ENCODE measurements around the gene ARHGAP24.
"Not testable (repeated sequence)": the region's sequence is repeated elsewhere in the genome, so short reads cannot be mapped to it uniquely, and the experiment has no call there.

The ARHGAP24 gene

DNA sequence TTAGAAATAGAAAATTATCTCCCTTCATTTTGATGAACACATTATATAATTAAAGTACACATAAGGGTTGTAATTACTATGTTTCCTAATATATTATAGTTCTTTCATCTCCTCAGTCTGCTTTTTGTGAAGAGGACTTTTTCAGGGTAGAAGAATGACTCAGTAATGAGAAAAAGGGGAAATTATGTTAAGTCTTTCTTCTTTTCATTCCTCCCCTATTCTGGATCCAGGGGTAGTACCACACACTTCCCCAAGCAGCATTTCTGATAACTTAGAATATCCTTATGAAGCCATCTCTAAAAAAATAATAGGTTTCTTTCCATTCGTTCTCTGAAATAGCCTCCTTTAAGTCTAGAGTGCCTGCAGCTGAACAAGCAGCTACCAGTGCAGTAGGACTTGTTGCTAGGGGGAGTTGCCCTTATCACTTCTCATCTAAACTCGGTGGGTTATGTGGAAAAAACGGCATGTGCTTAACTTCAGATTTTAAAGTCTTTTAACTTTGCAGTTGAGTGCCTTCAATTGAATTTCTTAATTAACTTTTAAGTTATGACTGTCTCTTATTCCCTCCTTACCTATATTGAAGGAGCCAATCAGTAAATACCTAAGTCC, 184.8 kb downstream of the ARHGAP24 start:
- DNase-seq: no peak

DNA sequence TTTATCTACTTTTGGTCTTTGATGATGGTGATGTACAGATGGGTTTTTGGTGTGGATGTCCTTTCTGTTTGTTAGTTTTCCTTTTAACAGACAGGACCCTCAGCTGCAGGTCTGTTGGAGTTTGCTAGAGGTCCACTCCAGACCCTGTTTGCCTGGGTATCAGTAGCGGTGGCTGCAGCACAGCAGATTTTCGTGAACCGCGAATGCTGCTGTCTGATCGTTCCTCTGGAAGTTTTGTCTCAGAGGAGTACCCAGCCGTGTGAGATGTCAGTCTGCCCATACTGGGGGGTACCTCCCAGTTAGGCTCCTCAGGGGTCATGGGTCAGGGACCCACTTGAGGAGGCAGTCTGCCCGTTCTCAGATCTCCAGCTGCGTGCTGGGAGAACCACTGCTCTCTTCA, 191.7 kb downstream of the ARHGAP24 start:
- not testable (repeated sequence) for DNase-seq

DNA sequence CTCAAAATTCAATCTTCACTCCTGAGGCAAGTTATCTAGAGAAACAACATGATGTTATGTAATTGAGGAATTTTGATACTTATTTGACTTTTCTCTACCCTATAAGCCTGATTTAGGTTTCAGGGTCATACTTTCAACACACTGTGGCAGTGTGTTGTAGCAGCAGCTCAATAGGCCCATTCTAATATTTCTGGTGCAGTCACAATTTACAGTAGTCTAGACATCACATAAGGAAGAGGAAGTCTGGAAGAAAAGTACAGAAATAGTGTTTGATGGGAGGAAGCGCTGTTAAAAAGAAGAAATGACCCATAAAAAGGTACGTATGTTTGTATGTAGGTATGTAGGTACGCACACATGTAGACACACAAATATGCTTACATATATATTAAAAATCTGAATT, 194.3 kb downstream of the ARHGAP24 start:
- no peak for DNase-seq

DNA sequence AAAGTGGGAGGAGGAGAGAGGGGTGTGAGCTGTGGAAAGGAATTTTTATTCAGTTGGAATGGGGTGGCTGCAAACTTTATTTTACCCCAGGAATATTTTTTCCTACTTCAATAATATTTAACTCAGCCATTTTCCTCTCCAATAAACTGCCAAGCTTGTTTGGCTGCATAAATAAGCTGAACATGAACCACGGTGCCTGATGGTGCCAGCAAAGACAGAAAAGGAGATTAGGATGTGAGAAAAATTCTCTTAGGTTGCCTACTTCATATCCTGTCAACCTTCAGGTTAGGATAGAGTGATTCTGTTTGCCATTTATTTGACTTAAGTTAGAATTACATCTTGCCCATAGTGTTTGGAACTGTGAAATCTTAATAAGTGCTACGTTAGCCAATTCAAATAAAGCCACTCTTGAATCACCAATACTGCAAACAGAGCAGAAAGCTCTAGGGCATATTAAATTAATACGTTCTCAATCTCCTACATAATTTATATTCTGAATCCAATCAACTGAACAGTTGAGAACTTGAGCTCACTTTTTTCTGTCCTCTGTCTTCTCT, 195.1 kb downstream of the ARHGAP24 start:
- DNase-seq: no peak

DNA sequence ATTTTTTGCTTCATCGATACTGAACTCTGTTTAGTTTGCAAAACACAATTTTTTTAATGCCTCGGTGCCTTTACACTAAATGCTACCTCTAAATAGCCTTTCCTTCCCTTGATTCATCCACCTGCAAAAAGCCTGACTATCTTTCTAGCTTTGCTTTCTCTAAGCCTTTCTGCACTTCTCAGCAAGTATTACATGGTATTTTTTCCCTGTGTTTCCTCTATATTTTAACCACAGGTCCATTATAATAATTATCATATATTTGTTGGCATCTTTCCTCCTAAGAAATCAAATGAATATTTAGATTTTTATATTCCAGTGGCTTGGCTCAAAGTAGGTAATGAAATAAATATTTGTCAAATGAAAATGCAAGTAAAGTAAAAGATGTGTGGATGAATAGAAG, 196.2 kb downstream of the ARHGAP24 start:
- no peak for DNase-seq

DNA sequence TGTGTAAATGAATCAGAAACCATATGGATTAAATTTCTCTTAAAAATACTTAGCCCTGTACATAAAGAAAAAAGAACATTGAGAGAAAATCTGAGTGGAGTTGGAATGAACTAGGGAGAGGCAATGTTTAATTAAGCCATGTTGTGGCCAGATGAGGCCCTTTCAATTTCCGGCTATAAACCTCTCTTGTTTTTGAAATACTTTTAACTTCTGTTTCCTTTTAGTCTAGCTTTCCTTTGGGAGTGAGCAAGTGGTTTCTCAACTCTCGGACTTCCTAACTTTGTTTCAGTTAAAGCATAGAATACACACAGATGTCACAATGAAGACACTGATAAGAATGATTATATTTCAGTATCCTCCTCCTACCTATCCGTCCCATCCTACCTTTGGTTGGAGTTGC, 197.2 kb downstream of the ARHGAP24 start:
- DNase-seq: no peak

DNA sequence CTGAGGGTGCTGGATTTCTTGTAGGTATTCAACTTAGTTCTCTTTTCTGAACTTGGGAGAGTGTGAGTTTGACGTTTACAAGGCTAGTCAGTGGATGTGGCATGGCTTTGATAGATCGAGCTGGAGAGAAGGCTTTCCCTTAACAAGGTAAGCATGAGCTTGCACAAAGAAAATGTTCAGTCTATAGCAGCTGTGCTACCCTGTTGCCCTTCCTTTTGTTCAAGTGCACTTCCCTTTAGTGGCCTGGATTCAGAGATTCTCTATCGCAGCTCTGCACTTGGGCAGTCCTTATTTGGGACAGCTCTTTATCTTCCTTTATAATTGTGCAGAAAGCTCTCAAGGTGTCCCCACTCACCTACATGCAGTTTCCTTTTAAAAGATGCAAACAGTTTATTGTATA, 198.0 kb downstream of the ARHGAP24 start:
- no peak for DNase-seq

DNA sequence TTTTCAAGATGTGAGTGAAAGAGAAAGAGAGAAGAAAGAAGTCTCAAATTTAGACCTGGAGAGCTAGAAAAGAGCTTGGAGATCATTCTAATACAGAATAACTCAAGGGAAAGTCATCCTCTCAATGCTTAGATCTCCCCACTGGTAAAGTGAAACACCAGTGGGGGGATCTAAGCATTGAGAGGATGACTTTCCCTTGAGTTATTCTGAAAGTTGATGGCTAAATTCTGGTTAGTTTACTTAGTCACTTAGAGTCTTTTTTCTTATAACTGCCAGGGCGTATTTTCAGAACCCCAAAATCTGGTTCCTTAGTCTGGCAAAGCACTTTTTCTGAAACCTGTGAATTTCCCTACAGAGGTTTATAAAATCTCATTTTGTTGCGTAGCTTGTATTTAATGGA, 198.6 kb downstream of the ARHGAP24 start:
- DNase-seq: no peak

DNA sequence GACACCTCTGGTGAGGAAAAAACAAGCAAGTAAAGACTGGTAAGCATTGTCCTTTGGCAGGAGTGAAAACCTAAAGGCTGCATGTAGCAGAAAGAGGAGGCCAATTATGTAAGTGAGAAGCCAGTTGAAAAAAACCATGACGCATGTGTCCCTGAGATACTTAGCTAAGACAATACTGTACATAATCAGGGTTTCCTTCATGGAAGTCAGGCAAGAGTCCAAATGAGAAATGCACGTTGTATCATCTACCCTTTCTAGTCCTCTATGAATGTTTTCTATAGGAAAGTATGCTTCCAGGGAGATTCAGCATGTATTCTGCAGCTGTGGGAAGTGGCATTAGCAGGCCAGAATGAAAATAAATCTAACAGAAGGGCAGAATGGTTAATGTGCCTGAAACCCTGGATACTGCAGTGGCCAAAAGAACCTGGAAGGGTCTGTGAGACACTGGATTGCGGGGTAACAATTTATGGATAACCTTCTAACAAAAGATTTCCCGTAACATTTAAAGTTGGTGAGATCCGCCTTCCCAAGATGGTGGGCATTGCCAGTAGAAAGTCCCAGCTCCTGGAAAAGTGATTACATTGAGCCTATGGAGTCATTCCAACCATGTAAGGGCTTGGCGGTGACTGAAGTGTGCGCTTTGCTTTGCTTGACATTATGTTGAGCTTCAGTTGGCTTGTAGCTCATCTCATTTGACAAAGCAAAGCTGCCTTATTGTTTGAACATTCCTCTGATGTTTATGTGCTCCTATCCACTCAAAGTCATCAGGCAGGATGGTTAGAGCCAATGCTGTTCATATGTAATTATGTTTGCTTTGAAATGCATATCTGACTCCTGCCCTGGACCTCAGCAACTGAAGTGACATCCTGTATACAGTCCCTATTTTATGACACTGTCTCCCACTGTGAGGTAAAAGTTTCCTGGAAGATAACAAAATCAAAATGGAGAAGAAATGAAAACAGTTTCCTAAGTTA, 200.4 kb downstream of the ARHGAP24 start:
- DNase-seq: no peak

DNA sequence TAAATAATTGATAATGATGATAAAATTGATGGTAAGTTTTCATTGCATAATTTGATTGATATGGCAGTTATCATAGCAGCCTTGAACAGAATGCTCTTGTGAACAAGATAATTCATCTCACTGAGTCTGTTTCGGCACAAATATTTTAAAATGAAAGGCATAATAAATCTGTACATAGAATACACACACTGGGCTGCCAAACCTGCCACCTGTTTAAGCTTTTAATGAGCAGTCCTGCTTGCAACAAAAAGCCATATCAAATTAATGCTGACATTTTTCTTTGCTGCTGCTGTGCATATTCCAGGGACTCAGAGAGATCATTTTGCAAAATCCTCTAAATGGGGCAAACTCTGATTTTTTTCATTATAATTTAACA, 201.1 kb downstream of the ARHGAP24 start:
- DNase-seq: no peak

DNA sequence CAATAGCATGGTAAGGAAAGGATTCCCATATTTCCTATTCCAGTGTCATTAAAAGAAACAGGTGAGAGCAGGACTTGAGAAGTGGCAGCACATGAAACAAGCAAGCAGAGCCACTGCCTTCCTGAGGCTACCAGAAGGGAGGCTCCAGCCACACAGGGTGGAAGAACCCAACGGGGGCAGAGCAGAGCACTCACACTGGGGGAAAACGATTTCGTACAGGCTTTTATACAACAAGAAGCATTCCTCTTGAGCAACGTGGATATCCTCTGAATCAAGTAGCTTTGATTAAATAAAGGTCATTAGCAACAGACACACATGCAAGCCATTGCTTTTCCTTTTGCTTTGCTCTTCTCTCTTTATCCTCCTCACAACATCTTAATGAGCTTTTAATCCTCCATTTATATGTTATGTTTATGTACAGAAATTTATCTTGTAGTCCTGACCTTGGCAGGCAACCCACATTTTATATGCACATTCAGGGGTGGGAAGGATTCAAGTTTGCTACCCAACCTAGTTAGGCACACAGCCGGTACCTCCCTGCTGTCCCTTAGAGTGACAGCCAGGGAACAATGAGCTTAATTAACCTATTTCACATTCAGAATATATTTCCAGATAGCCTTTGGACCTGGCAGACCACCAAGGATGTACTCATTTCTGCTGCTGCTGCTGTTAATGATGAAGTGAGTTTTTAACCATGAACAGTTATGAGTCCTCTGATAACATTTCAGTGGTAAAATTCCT, 202.1 kb downstream of the ARHGAP24 start:
- DNase-seq: peak; percentile 57

DNA sequence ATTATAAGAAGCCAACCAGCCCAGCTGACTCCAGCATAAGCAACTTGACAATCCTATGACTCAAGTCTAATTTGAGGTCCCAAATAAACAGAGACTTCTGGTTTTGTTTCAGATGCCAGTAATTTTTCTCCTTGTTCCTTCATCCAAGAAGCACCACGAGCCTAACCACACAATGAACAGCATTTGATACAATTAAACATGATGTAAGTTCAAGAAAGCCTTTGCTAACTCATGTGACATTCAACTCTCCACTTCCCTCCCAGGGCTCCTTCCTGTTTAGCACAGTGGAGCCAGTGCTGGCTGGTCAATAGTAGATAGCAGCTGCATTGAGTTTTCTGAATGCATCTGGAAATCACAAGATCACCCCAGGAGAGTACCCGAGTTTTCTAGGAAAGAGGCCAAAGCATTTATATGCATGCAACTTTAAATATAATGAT, 206.3 kb downstream of the ARHGAP24 start:
- DNase-seq: peak; percentile 52

DNA sequence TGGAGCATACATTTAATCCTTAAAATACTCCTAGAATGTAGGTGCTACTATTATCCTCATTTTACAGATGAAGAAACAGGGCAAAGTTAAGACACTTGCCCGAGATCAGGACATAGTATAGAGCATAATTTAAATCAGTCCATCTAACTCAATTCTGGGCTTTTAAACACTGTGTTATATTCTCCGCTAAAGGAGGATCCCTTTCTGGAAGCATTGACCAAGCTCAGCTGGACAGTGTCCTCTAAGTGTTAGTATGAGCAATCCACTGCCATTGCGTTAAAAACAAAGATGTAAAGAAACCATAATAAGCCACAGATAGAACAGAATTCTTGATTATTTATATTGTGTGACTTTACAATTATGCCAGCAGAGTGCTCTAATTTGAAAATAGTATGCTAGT, 207.0 kb downstream of the ARHGAP24 start:
- DNase-seq: no peak

DNA sequence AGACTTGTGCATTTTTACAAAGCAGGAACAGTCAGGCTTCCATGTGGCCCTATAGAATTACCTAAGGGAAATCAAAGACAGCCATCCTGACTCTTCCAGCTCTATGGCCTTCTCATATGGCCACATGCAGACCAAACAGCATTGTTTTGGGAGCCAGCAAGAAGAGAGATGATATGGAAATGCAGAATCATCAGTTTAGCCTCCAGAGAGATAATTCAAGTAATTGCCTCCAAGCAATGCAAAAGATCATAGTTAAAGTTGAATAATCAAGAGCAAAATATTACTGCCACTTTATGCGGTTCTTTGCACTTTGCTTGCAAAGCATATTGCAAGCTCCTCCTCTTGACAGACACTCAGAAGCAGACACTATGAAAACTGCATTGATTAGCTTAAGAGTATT, 207.4 kb downstream of the ARHGAP24 start:
- no peak for DNase-seq

DNA sequence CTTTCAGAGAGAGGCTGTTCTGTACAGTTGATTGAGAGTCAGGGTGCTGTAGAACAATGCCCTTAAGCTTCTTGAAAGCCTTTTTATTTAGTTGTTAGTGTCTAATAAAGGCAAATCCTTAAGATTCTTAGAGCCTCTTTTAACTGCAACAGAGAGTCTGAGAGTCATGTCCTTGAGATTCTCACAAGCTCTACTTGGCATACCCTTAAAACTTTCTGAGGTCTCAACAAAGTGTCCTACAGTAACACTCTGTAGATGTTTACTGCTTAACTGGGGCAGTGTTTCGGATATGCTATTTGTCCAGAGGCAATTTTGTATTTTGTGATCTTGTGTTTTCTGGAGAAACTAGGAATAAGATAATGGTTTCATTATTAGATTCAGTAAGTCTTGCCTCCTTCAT, 209.7 kb downstream of the ARHGAP24 start:
- DNase-seq: no peak

DNA sequence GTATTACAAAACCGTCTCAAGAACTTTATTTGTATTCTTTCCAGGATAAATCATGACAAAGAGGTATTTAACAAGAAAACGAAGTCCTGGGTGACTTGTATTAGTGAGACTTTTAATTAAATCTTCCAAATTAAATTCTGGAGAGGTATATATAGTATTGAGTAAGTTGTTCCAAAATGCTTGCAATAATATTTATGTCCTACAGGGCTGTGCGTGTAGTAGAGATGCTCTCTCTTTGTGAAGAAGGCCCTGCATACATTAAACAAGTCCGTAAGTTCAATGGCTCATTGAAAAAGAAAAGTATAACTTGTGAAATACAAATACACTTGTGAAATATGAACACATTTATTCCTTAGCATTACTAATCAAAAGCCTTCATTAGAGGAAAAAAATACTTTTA, 211.4 kb downstream of the ARHGAP24 start:
- DNase-seq: no peak

DNA sequence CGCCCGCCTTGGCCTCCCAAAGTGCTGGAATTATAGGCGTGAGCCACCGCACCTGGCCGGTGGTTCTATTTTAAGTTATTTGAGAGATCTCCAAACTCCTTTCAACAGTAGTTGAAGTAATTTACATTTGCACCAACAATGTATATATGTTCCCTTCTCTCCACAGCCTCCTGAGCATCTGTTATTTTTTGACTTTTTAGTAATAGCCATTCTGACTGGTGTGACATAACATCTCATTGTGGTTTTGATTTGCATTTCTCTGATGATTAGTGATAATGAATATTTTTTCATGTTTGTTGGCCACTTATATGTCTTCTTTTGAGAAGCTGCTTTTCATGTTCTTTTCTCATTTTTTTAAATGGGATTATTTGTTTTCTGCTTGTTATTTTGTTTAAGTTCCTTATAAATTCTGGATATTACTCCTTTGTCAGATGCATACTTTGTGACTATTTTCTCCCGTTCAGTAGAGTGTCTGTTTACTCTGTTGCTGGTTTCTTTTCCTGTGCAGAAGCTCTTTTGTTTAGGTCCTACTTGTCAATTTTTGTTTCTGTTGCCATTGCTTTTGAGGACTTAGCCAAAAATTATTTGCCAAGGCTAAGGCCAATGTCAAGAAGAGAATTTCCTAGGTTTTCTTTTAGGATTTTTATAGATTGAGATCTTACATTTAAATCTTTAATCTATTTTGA, 213.2 kb downstream of the ARHGAP24 start:
- no peak for DNase-seq

DNA sequence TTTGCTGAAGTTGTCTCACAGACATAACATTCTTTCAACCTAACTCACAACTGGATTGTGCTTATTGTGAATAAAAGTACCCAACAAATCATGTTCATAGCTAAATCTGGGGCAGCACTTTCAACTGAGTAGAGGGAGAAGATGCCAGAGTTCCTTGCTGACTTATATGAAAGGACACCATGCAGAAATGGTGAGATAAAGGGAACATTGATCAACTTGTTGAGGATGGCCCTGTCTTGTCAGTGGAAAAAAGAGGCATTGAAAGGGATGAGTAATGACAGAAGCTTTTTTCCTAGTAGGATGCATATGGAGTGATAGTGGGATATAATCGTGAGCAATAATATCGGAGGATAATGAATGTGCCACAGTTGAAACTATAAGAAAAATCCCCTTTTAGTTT, 221.7 kb downstream of the ARHGAP24 start:
- DNase-seq: no peak

DNA sequence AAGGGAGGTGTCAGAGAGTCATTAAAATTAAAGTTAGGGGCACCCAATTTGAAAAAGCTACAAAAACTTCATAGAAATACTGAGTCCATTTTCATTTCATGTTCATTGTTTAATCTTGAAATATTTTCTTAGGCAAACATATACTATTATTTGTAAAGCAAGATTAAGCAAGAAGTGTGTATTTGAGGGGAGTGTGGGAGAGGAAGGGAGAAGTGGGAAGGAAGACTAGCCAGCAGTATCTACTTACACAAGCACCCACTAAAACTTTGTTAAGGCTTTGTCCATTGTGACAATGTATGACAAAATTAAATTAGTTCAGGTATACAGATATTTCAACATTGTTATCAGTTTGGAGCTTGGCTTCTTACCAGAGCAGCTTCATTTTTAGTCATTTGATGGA, 222.9 kb downstream of the ARHGAP24 start:
- no peak for DNase-seq

DNA sequence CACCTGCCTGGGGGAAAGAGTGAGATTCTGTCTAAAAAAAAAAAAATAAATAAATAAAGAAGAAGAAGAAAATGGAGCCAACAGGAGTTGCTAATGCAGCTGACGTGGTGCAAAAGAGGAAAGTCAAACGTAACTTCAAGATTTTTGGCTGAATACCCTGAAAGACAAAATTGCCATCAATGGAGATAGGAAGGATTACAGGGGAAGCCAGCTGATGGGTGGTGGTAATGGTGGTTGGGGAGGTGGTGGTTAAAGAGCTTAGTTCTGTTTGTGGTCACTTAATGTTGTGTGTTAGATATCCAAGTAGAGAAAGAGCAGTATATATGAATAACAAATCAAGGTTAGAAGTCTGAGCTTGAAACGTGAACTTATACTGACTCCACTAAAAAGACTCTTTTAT, 225.4 kb downstream of the ARHGAP24 start:
- no peak for DNase-seq

DNA sequence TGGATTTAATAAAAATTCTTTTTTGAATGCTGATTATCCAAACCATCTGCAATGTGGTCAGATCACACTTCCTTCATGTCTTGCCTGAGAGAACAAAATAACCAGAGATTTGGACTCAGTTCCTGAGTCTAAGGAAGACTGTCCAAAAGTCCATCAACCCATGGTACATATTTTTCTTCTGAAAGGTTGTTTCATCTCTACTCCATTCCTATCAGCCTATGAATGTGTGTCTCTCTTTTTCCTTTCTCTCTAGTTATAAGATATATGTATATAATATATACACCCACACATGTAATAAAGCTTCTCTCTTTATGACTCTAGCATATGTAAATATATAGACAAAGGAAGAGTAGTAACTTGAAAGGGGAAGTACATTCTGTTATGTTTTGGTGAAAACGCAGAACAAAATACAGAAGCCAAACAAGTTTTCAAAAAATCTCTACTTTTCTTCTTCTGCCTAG, 226.9 kb downstream of the ARHGAP24 start:
- peak; percentile 41 for DNase-seq

DNA sequence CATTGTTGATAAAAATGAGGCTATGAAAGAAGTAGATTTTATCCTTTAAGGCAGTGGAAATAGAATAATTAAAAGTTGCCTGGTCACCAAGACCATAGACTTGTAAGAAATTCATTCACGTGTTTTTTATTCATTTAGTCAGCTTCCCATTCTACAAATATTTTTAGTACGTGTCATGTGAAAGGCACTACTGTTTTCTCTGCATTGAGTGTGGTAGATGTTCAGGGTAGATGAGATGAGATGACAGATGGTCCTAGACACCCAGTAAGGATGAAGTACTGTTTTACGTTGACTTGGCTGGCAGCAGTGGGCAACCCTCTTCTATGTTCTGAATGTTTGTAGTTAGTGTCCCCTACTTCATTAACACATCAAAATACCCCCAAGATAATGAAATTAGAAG, 228.1 kb downstream of the ARHGAP24 start:
- no peak for DNase-seq

DNA sequence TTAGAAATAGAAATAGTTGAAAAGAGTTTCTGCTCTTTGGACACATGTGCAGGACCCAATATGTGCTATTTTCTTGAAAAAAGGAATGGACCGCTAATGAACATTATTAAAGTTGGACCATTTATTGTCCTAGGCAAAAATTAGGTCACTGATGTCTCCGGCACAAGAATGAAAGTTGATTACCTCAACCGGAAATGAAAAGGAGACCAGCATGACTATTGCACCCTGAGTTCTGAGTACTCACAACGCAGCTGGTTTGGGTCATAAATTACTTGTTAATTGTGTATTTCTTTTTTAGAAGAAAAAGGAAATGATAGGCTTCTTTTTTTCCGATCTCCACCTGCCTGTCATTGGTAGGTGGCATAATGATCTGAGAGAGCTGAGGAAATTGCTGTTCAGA, 232.7 kb downstream of the ARHGAP24 start:
- DNase-seq: no peak

Data from eye (tissue), 1 donor.